Astrocyte of the cerebellum (primary cell): ENCODE data around the gene YLPM1.

ENCODE experiments used
- DNase-seq: peaks from one replicate; pipeline ENCODE4 v3.0.0-alpha.2; 2011; ENCODE audit warnings: low read depth
- H3K4me3 ChIP-seq: 2 replicates; pipeline ENCODE4 v1.5.1; 2011; ENCODE audit warnings: mild to moderate bottlenecking, low read depth, low read length, moderate library complexity
- in situ Hi-C: cut with HindIII; loops from 2 replicates; pipeline ENCODE4 v1.10.0; 2017; ENCODE audit warnings: low sequenced_read_pairs
- TF ChIP-seq, protein P1 (sequence below): IDR thresholded peaks from 2 replicates; pipeline ENCODE4 v1.5.1; 2012; ENCODE audit warnings: low read length, low read depth, moderate library complexity, mild to moderate bottlenecking; ENCODE audit errors: missing control alignments

The YLPM1 gene

DNA sequence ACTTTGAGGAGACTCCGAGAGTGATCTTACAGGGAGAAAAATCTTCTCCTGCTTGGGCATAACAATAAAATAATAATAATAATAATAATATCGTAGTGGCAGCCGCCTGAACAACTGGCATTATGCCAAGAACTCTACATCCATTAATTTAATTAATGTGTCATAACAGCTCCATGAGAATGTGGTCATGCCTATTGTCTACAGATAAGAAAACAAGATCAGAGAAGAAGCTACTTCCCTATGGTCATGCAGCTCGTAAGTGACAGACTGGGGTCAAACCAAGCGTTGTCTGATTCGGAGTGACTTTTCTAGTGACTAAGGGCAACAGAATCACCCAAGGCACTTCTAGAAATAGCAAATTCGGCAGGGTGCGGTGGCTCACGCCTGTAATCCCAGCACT lies 101.1 kb downstream of the YLPM1 start:
- TF ChIP-seq, protein P1, sequence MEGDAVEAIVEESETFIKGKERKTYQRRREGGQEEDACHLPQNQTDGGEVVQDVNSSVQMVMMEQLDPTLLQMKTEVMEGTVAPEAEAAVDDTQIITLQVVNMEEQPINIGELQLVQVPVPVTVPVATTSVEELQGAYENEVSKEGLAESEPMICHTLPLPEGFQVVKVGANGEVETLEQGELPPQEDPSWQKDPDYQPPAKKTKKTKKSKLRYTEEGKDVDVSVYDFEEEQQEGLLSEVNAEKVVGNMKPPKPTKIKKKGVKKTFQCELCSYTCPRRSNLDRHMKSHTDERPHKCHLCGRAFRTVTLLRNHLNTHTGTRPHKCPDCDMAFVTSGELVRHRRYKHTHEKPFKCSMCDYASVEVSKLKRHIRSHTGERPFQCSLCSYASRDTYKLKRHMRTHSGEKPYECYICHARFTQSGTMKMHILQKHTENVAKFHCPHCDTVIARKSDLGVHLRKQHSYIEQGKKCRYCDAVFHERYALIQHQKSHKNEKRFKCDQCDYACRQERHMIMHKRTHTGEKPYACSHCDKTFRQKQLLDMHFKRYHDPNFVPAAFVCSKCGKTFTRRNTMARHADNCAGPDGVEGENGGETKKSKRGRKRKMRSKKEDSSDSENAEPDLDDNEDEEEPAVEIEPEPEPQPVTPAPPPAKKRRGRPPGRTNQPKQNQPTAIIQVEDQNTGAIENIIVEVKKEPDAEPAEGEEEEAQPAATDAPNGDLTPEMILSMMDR, result no peak
- in situ Hi-C loops, result loop anchor here (5.0 kb wide), 2 partner anchors 38 to 98 kb away; no protein-coding TSS in a partner anchor
- DNase-seq, result no peak
- no peak overlapping the region for H3K4me3 ChIP-seq

DNA sequence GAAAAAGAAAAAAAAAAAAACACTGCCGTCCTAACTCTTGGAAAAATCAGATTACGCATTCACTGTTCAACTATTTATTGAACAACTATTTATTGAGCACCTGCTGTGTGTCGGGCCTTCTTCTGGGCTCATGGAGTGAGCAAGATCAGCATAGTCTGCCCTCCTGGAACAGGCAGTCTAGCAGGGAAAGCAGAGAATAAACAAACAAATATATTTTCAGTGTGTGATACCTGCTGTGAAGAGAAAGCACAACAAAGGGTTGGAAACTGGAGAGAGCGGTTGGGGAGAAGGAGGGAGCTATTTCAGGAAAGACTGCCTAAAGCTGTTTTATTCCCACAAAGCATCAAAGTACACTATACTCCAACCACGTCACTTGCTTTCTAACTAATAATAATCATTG lies 102.0 kb downstream of the YLPM1 start:
- TF ChIP-seq, protein P1, result no peak
- in situ Hi-C loops, result no loop called here
- no peak overlapping the region for H3K4me3 ChIP-seq
- DNase-seq, result no peak

DNA sequence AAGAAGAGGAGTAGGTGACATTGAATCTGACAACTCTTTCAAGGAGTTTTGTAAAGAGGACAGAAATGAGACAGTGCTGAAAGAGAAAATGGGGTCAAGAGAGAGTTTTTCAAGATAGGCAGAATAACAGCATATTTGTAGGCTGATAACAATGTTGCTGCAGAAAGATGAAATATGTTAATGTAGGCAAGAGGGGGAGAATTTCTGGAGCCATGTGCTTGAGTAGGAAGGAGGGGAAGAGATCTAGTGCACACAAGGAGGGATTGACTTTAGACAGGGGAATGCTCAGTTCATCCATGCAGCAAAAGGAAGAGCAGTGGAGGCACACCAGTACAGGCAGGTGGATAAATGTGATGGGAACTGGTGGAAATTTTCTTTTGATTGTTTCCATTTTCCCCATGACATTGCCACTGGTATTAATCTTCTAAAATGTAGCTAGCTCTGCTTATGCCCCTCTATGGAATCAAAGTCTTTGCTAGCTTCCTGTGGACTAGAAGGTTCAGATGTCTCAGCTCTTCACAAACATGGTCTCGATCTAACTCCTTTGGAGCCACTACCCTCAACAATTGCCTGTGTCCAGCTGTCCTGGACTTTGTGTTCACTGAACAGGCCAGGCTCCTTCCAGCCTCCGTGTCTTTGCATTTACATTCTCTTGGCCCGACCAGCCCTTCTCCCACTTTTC lies 103.7 kb downstream of the YLPM1 start:
- in situ Hi-C loops, result no loop called here
- TF ChIP-seq, protein P1, result no peak
- DNase-seq, result no peak
- H3K4me3 ChIP-seq, result no peak overlapping the region

DNA sequence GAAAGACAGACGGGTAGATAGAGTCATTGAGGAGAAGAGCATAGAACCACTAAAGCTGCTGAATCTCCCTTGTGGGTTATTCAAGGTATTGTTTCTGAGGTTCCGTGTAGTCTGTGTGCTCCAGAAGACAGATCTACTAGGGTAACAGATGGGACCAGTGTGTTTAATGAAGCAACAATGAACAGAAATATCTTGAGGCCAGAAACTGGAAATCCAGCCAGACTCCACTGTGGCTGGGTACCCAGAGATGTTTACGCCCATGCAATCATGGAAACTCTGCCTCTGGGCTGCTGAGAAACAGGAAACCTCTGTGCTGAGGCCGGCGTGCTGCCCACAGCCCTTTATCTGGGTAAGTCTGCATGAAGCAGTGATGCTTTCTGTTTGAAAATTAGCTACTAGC lies 104.6 kb downstream of the YLPM1 start:
- in situ Hi-C loops, result no loop called here
- TF ChIP-seq, protein P1, result no peak
- H3K4me3 ChIP-seq, result no peak overlapping the region
- no peak for DNase-seq

DNA sequence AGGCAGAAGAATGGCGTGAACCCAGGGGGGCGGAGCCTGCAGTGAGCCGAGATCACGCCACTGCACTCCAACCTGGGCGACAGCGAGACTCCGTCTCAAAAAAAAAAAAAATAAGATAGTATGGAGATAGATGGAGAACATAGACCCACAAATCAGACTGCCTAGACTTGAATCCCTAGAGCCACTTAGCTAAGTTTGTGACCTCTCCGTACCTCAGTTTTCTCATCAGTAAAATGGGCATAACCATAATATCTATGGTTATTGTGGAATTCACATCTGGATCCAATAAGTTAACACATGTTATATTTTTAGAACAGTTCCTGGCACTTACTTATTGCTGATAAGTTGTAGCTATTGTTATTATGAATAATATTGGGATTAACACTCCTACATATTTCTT lies 105.6 kb downstream of the YLPM1 start:
- TF ChIP-seq, protein P1, result no peak
- DNase-seq, result no peak
- no peak overlapping the region for H3K4me3 ChIP-seq
- in situ Hi-C loops, result no loop called here

DNA sequence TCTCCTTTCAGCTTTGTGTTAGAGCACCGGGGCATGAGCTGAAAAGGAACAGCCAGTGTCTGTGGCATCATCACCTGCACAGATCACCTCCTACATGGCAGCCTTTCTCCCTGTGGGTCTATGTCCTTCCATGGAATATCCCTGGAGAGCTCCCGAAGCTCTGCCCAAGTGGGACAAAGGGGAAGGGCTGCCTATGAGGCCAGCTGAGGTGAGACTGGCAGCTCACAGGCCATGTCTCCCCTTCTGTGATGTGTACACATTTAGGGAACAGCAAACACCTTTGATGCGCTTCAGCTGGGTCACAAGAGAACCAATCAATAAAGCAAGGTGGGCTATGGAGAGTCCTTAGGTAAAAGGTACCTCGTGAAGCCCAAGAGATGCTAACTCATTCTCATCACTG lies 108.7 kb downstream of the YLPM1 start:
- in situ Hi-C loops, result no loop called here
- H3K4me3 ChIP-seq, result no peak overlapping the region
- TF ChIP-seq, protein P1, result no peak
- DNase-seq, result no peak
